GM12878 (cell line): Measurements from ENCODE around the gene ARHGAP26. TPM values are rescaled to one million over a fixed set of nuclear protein-coding genes. Genes with fewer than 3 reads are reported as not detected.

Experiments
- ATAC-seq: fragments of 200-7000 bp; cut with Tn5 transposase; 3 replicates; pipeline ENCODE4 v1.9.1; 2020; ENCODE audit warnings: mild to moderate bottlenecking, moderate library complexity
- BruUV-seq: library from RNA; stranded (reverse); fragments of 400-500 nt; replicated peaks from 2 replicates; lab custom pipeline; 2021; lab: Mats Ljungman, UMichigan
- CTCF ChIA-PET: fragments of 300-600 bp; sonication (Branson Sonifier 250); formaldehyde crosslinking; extraction: SDS; loops from one replicate; lab custom pipeline; 2021; ENCODE audit warnings: inconsistent platforms; lab: Yijun Ruan, JAX
- POLR2A ChIA-PET: fragments of 350-600 bp; formaldehyde crosslinking; extraction: SDS; loops from one replicate; lab custom pipeline; 2021; ENCODE audit warnings: inconsistent platforms; lab: Charles Lee
- RAD21 ChIA-PET: fragments of 300-600 bp; sonication (Branson Sonifier 250); formaldehyde crosslinking; loops from one replicate; lab custom pipeline; 2023; ENCODE audit warnings: antibody characterized with exemption; ENCODE audit not compliant: unreplicated experiment; lab: Charles Lee
- SMC1A ChIA-PET: fragments of 300-600 bp; sonication (Branson Sonifier 250); formaldehyde crosslinking; loops from one replicate; lab custom pipeline; 2023; ENCODE audit not compliant: unreplicated experiment, uncharacterized antibody; lab: Charles Lee
- DNase-seq: peaks from one replicate; pipeline ENCODE4 v3.0.0-alpha.2; 2011; ENCODE audit warnings: low read depth, low spot score
- FAIRE-seq: peaks from 3 replicates; lab custom pipeline; 2011; peaks lifted over from hg19 to GRCh38; lab: Jason Lieb, UNC
- H2AFZ ChIP-seq: 2 replicates; pipeline ENCODE4 v1.6.0; 2011; ENCODE audit warnings: low read depth, low read length, control low read depth; ENCODE audit not compliant: control insufficient read depth
- H3K27ac ChIP-seq: 2 replicates; pipeline ENCODE4 v1.5.1; 2011; ENCODE audit warnings: control low read depth; ENCODE audit not compliant: control insufficient read depth, insufficient read depth
- H3K27me3 ChIP-seq, 2 experiments: replicated peaks in 1 of 2; 2 replicates each; pipeline versions ENCODE4 v1.6.0 to v1.6.1; 2011; ENCODE audit warnings: low read length in 1 of 2; ENCODE audit not compliant: control insufficient read depth in 2 of 2, insufficient read depth in 2 of 2
- H3K36me3 ChIP-seq, 2 experiments: 2 replicates each; pipeline ENCODE4 v1.5.1; 2011; ENCODE audit warnings: low read length in 1 of 2; ENCODE audit not compliant: control insufficient read depth in 2 of 2, insufficient read depth in 2 of 2
- H3K4me1 ChIP-seq: 2 replicates; pipeline ENCODE4 v1.6.1; 2011; ENCODE audit warnings: mild to moderate bottlenecking, low read length, moderate library complexity, mixed read lengths; ENCODE audit not compliant: control insufficient read depth, insufficient read depth
- H3K4me2 ChIP-seq: 2 replicates; pipeline ENCODE4 v1.6.0; 2011; ENCODE audit warnings: control low read depth; ENCODE audit not compliant: control insufficient read depth, insufficient read depth
- H3K4me3 ChIP-seq: fragments of 200-600 bp; sonication (generic); 2 replicates; pipeline ENCODE4 v1.5.1; 2016
- H3K79me2 ChIP-seq: 2 replicates; pipeline ENCODE4 v1.6.0; 2011; ENCODE audit warnings: low read length; ENCODE audit not compliant: control insufficient read depth, insufficient read depth
- H3K9ac ChIP-seq: 2 replicates; pipeline ENCODE4 v1.8.0; 2011; ENCODE audit warnings: low read length, control low read depth, mixed read lengths; ENCODE audit not compliant: control insufficient read depth, insufficient read depth
- H3K9me3 ChIP-seq: replicated peaks from 3 replicates; pipeline ENCODE4 v1.5.1; 2011; ENCODE audit warnings: mild to moderate bottlenecking, low read length; ENCODE audit not compliant: control insufficient read depth, insufficient read depth
- H4K20me1 ChIP-seq: 2 replicates; pipeline ENCODE4 v1.6.0; 2011; ENCODE audit not compliant: control insufficient read depth, insufficient read depth
- CHD1 ChIP-seq: IDR thresholded peaks from 2 replicates; pipeline ENCODE4 v1.6.1; 2012; ENCODE audit warnings: low read depth, low read length, improper control_type of control experiment
- EED ChIP-seq: sonication (generic); IDR thresholded peaks from 2 replicates; pipeline ENCODE4 v1.6.1; 2016; ENCODE audit warnings: antibody characterized with exemption, low read depth
- GABPA ChIP-seq: IDR thresholded peaks from 2 replicates; pipeline ENCODE4 v1.6.1; 2014; ENCODE audit warnings: antibody characterized with exemption, low read depth, mild to moderate bottlenecking, inconsistent platforms
- HDAC6 ChIP-seq: fragments of 200-600 bp; sonication (generic); IDR thresholded peaks from one replicate; pipeline ENCODE4 v1.8.0; 2017; ENCODE audit warnings: antibody characterized with exemption; ENCODE audit not compliant: unreplicated experiment
- IKZF1 ChIP-seq: fragments of 450-650 bp; conservative IDR thresholded peaks from 2 replicates; pipeline ENCODE4 v1.6.1; 2017; ENCODE audit warnings: antibody characterized with exemption, mild to moderate bottlenecking
- MTA2 ChIP-seq: fragments of 450-650 bp; IDR thresholded peaks from 2 replicates; pipeline ENCODE4 v1.6.1; 2016; ENCODE audit warnings: low read depth, mild to moderate bottlenecking, moderate library complexity
- NBN ChIP-seq: fragments of 450-650 bp; IDR thresholded peaks from 2 replicates; pipeline ENCODE4 v1.6.1; 2016
- NR2C1 ChIP-seq: fragments of 450-650 bp; IDR thresholded peaks from 2 replicates; pipeline ENCODE4 v1.6.1; 2017; ENCODE audit warnings: antibody characterized with exemption, mild to moderate bottlenecking, moderate library complexity
- NR2F1 ChIP-seq: fragments of 450-650 bp; conservative IDR thresholded peaks from 2 replicates; pipeline ENCODE4 v1.6.1; 2017; ENCODE audit warnings: mild to moderate bottlenecking
- NRF1 ChIP-seq: conservative IDR thresholded peaks from 2 replicates; pipeline ENCODE4 v1.6.1; 2011; ENCODE audit warnings: mild to moderate bottlenecking, low read depth, low read length, improper control_type of control experiment
- PAX5 ChIP-seq: IDR thresholded peaks from 2 replicates; pipeline ENCODE4 v1.6.1; 2011; ENCODE audit warnings: low read depth, low read length, borderline replicate concordance
- POLR2AphosphoS5 ChIP-seq: IDR thresholded peaks from 2 replicates; pipeline ENCODE4 v1.6.1; 2011; ENCODE audit warnings: mild to moderate bottlenecking, low read length, inconsistent platforms
- RAD51 ChIP-seq: fragments of 450-650 bp; IDR thresholded peaks from 2 replicates; pipeline ENCODE4 v1.6.1; 2016; ENCODE audit warnings: moderate library complexity, mild to moderate bottlenecking, inconsistent platforms
- RUNX3 ChIP-seq: IDR thresholded peaks from 2 replicates; pipeline ENCODE4 v1.6.1; 2012; ENCODE audit warnings: low read length, inconsistent platforms
- SIN3A ChIP-seq: IDR thresholded peaks from 2 replicates; pipeline ENCODE4 v1.6.1; 2012; ENCODE audit warnings: low read depth, low read length, improper control_type of control experiment
- SREBF2 ChIP-seq: IDR thresholded peaks from 2 replicates; pipeline ENCODE4 v1.6.1; 2012; ENCODE audit warnings: mild to moderate bottlenecking, low read length
- ZNF384 ChIP-seq: IDR thresholded peaks from 2 replicates; pipeline ENCODE4 v1.6.1; 2012; ENCODE audit warnings: low read depth, mild to moderate bottlenecking, low read length, improper control_type of control experiment, borderline replicate concordance
- WGBS: methylation state at CpG from one replicate; pipeline ENCODE4 v1.1.6; 2016; ENCODE audit warnings: low lambda C conversion rate; ENCODE audit not compliant: insufficient replicate concordance, insufficient coverage; ENCODE audit errors: missing lambda C conversion rate; 5-methylcytosine and 5-hydroxymethylcytosine counted together
- in situ Hi-C: fragments of 300-500 bp; cut with MboI; formaldehyde crosslinking; loops from 9 replicates; pipeline ENCODE4 v1.14.3; 2018; ENCODE audit warnings: mixed read lengths
- intact Hi-C: fragments of 100-400 bp; cut with micrococcal nuclease; formaldehyde crosslinking; loops from one replicate; pipeline ENCODE4 v1.14.2; 2022; ENCODE audit not compliant: unreplicated experiment
- polyA plus RNA-seq, 11 experiments: library from polyadenylated mRNA; depleted of rRNA in 4 of 11; unstranded in 6 of 11; stranded (reverse) in 5 of 11; fragments of >200 nt; fragmentation: Nextera tagmentation in 4 of 11; fragmentation: Illumina TruSeq in 1 of 11; extraction: Ambion mirVana in 4 of 11; extraction: Trizol in 1 of 11; gene quantifications; 1 replicate in 1 of 11; 2 replicates in 10 of 11; pipeline versions ENCODE4 v1.2.1 to v1.2.3, GENCODE V29; 2011 to 2016; ENCODE audit warnings: inconsistent platforms in 2 of 11, missing spikeins in 2 of 11, low read depth in 1 of 11
- total RNA-seq, 4 experiments: library from RNA; depleted of rRNA in 3 of 4; stranded (reverse); fragments of >200 nt in 3 of 4; fragmentation: Illumina TruSeq in 1 of 4; extraction: Trizol in 1 of 4; gene quantifications; 2 replicates each; pipeline versions ENCODE4 v1.2.1 to v1.2.3, GENCODE V29; 2013 to 2021
- TF ChIP-seq, protein P1 (sequence below): fragments of 450-650 bp; IDR thresholded peaks from 2 replicates; pipeline ENCODE4 v1.6.1; 2017; ENCODE audit warnings: low read depth, mild to moderate bottlenecking, moderate library complexity
- TF ChIP-seq, protein P2 (sequence below): fragments of 450-650 bp; IDR thresholded peaks from 2 replicates; pipeline ENCODE4 v1.6.1; 2017; ENCODE audit warnings: mild to moderate bottlenecking, moderate library complexity

ARHGAP26 gene
- total and polyA plus RNA-seq, 10 of the 15 experiments (the other 5 are each of a cell fraction or from before 2014, with no cell fraction given): 9.4 to 41.5 (median 19.3) TPM

DNA sequence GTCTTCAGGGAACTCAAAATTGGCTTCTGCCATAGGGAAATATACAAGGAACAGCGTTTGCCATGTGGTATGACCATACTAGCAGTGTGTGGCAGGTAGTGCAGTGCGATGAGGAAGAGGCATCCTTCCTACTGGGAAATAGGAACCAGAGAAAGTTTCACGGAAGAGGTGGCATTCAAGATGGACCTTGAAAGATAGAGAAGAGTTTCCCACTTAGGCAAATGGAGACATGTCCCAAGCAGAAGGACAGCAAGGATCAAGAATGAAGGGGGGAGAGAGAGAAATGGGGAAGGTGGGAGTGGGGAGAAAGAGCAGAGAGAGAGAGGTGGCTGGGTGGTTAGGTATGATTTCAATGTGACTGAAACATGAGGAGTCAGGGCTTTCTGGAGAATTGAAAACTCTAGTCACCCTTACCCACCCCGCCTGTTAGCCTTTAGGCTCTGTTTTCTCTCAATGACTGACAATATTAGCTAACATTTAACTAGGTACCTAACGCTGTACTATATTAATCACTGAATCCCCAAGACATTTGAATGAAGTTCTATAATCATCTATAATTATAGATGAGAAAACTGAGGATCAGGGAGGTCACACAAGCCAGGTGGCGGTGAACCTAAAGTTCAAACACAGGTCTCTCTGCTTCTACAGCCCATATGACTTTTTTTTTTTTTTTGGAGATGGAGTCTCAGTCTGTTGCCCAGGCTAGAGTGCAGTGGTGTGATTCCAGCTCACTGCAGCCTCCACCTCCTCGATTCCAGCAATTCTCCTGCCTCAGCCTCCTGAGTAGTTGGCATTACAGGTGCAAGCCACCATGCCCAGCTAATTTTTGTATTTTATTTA, 462.0 kb downstream of the ARHGAP26 start:
- H3K27me3 ChIP-seq: no peaks in the 10 kb centered on the region
- 80% methylated on average over 7 of the region's 7 CpGs for WGBS
- peak; percentile 10 for ATAC-seq
- H3K36me3 ChIP-seq: no peaks in the 10 kb centered on the region
- CTCF ChIA-PET: interaction anchor here (1.0 to 7.9 kb wide), 6 partner anchors 8 to 24 kb away, joined by 3 to 77 read pairs (median 4); no protein-coding TSS in a partner anchor
- H3K4me2 ChIP-seq: no peak overlapping the region
- RAD21 ChIA-PET: interaction anchor here (0.8 to 18.1 kb wide), 15 partner anchors 13 to 229 kb away, joined by 3 to 482 read pairs (median 5); partner anchors contain the start of gene NR3C1
- no peak for FAIRE-seq
- H3K4me3 ChIP-seq: no peak overlapping the region
- SMC1A ChIA-PET: interaction anchor here (0.6 to 19.2 kb wide), 23 partner anchors 13 to 504 kb away, joined by 3 to 423 read pairs (median 4); no protein-coding TSS in a partner anchor
- in situ Hi-C loops (no loop called here), intact Hi-C loops (loop anchor here (5.0 to 10.0 kb wide), 4 partner anchors 40 to 733 kb away; partner anchors contain the start of gene NR3C1)
- peak overlapping the region; percentile 30 for H2AFZ ChIP-seq
- no peak for DNase-seq
- H3K9ac ChIP-seq: no peak overlapping the region
- no peaks in the 10 kb centered on the region; the same call in 1 of the 3 replicates for H3K9me3 ChIP-seq
- H3K4me1 ChIP-seq: peaks cover 29% of the 10 kb centered on the region
- H3K79me2 ChIP-seq: peaks cover 1% of the 10 kb centered on the region; the same call in 1 of the 2 replicates
- BruUV-seq: no TSS peak
- peak overlapping the region; percentile 90 for H3K27ac ChIP-seq
- POLR2A ChIA-PET: interaction anchor here (0.6 to 9.0 kb wide), 17 partner anchors 13 to 234 kb away, joined by 3 to 114 read pairs (median 4); no protein-coding TSS in a partner anchor
- H4K20me1 ChIP-seq: no peaks in the 10 kb centered on the region
- TF ChIP-seq POLR2AphosphoS5 (no peak), MTA2 (0 out of 2 replicates have a peak, but pooled peaks have one; percentile 16), IKZF1 (peak; percentile 63; the same call in 1 of the 2 replicates), RUNX3 (0 out of 2 replicates have a peak, but pooled peaks have one; percentile 7), SIN3A (no peak), HDAC6 (no peak), PAX5 (no peak), NR2F1 (peak; percentile 71), SREBF2 (no peak), NR2C1 (0 out of 2 replicates have a peak, but pooled peaks have one; percentile 5), CHD1 (no peak), NBN (0 out of 2 replicates have a peak, but pooled peaks have one; percentile 29), RAD51 (no peak), GABPA (no peak), EED (no peak; the same call in 1 of the 2 replicates), NRF1 (no peak), ZNF384 (peak; percentile 76; the same call in 1 of the 2 replicates)
- TF ChIP-seq, protein P1, sequence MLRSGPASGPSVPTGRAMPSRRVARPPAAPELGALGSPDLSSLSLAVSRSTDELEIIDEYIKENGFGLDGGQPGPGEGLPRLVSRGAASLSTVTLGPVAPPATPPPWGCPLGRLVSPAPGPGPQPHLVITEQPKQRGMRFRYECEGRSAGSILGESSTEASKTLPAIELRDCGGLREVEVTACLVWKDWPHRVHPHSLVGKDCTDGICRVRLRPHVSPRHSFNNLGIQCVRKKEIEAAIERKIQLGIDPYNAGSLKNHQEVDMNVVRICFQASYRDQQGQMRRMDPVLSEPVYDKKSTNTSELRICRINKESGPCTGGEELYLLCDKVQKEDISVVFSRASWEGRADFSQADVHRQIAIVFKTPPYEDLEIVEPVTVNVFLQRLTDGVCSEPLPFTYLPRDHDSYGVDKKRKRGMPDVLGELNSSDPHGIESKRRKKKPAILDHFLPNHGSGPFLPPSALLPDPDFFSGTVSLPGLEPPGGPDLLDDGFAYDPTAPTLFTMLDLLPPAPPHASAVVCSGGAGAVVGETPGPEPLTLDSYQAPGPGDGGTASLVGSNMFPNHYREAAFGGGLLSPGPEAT: 0 out of 2 replicates have a peak, but pooled peaks have one; percentile 52
- TF ChIP-seq, protein P2, sequence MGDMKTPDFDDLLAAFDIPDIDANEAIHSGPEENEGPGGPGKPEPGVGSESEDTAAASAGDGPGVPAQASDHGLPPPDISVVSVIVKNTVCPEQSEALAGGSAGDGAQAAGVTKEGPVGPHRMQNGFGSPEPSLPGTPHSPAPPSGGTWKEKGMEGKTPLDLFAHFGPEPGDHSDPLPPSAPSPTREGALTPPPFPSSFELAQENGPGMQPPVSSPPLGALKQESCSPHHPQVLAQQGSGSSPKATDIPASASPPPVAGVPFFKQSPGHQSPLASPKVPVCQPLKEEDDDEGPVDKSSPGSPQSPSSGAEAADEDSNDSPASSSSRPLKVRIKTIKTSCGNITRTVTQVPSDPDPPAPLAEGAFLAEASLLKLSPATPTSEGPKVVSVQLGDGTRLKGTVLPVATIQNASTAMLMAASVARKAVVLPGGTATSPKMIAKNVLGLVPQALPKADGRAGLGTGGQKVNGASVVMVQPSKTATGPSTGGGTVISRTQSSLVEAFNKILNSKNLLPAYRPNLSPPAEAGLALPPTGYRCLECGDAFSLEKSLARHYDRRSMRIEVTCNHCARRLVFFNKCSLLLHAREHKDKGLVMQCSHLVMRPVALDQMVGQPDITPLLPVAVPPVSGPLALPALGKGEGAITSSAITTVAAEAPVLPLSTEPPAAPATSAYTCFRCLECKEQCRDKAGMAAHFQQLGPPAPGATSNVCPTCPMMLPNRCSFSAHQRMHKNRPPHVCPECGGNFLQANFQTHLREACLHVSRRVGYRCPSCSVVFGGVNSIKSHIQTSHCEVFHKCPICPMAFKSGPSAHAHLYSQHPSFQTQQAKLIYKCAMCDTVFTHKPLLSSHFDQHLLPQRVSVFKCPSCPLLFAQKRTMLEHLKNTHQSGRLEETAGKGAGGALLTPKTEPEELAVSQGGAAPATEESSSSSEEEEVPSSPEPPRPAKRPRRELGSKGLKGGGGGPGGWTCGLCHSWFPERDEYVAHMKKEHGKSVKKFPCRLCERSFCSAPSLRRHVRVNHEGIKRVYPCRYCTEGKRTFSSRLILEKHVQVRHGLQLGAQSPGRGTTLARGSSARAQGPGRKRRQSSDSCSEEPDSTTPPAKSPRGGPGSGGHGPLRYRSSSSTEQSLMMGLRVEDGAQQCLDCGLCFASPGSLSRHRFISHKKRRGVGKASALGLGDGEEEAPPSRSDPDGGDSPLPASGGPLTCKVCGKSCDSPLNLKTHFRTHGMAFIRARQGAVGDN: peak; percentile 55
